Epithelial cell of alveolus of lung (primary cell): ENCODE data around the gene TLCD3A. TPM values are rescaled to one million over a fixed set of nuclear protein-coding genes. Genes with fewer than 3 reads are reported as not detected.

ENCODE experiments used
- total RNA-seq: library from RNA; depleted of rRNA; stranded (reverse); fragments of >200 nt; gene quantifications from 2 replicates; pipeline ENCODE4 v1.2.1, GENCODE V29; 2015

TLCD3A gene
- total RNA-seq: 14.9 and 25.2 TPM in 2 replicates

GRCh38 chr17:732067-732901, at the start of gene TLCD3A:
TSS of gene TLCD3A (plus strand) at chr17:732596. CDS start at chr17:732648, 52 bp downstream.

GRCh38 chr17:752002-752619, 19.7 kb downstream of the TLCD3A start, which contains the start of gene GEMIN4:
TSS of gene GEMIN4 (minus strand) at chr17:752264. CDS start at chr17:752142, 122 bp downstream.

GRCh38 chr17:781805-782731, 49.7 kb downstream of the TLCD3A start, which contains the start of the genes GLOD4 and MRM3:
TSS of gene GLOD4 (minus strand) at chr17:782280. CDS start at chr17:782255, 25 bp downstream.
TSS of gene MRM3 (plus strand) at chr17:782353. CDS start at chr17:782379, 26 bp downstream.

Other genes starting within 250 kb of the TLCD3A start
- 16.9 and 23.2 TPM in 2 replicates for gene VPS53, start 17.8 kb upstream of the TLCD3A start, total RNA-seq
- 19.6 and 25.3 TPM in 2 replicates for gene GEMIN4, start 19.7 kb downstream of the TLCD3A start, total RNA-seq
- gene GLOD4, start 49.7 kb downstream of the TLCD3A start, total RNA-seq: 33.5 and 45.6 TPM in 2 replicates
- 15.8 and 20.3 TPM in 2 replicates for gene MRM3, start 49.8 kb downstream of the TLCD3A start, total RNA-seq
- gene NXN, start 247.2 kb downstream of the TLCD3A start, total RNA-seq: 16.4 and 61.2 TPM in 2 replicates